Thoracic aorta (tissue), 2 donors: ENCODE measurements around the gene AK5. TPM values are rescaled to one million over a fixed set of nuclear protein-coding genes. Genes with fewer than 3 reads are reported as not detected.

Experiments
- ATAC-seq: fragments of 150-250 bp; one replicate; pipeline ENCODE4 v1.8.0; 2017; ENCODE audit warnings: low read depth; ENCODE audit not compliant: insufficient number of reproducible peaks, low FRiP score
- DNase-seq: peaks from one replicate; pipeline ENCODE4 v3.0.0-alpha.2; 2020; ENCODE audit warnings: low spot score
- H3K27ac ChIP-seq, 2 donors: fragments of 200-600 bp; sonication (generic); 1 replicate in 1 of 2; 2 replicates in 1 of 2; pipeline ENCODE4 v1.5.1; 2016; ENCODE audit warnings: mild to moderate bottlenecking in 2 of 2, moderate library complexity in 2 of 2
- H3K27me3 ChIP-seq: fragments of 200-600 bp; sonication (generic); replicated peaks from 2 replicates; pipeline ENCODE4 v1.6.0; 2016; ENCODE audit warnings: mild to moderate bottlenecking; ENCODE audit not compliant: insufficient read depth
- H3K36me3 ChIP-seq: fragments of 200-600 bp; sonication (generic); one replicate; pipeline ENCODE4 v1.5.1; 2016
- H3K4me1 ChIP-seq, 2 donors: fragments of 200-600 bp; sonication (generic); 1 replicate in 1 of 2; 2 replicates in 1 of 2; pipeline versions ENCODE4 v1.5.1 to v1.6.0; 2016; ENCODE audit warnings: low read depth in 2 of 2, mild to moderate bottlenecking in 1 of 2; ENCODE audit not compliant: control insufficient read depth in 1 of 2
- H3K4me3 ChIP-seq: fragments of 200-600 bp; sonication (generic); 2 replicates; pipeline ENCODE4 v1.5.1; 2016; ENCODE audit warnings: mild to moderate bottlenecking
- H3K9me3 ChIP-seq: fragments of 200-600 bp; sonication (generic); 2 replicates; pipeline ENCODE4 v1.5.1; 2016
- CTCF ChIP-seq: fragments of 200-600 bp; sonication (generic); IDR thresholded peaks from one replicate; pipeline ENCODE4 v1.5.1; 2019; ENCODE audit warnings: antibody characterized with exemption
- total RNA-seq, 2 donors: library from RNA; depleted of rRNA; stranded (reverse); fragments of >200 nt; gene quantifications; one replicate each; pipeline versions ENCODE4 v1.1.0 to v1.2.3, GENCODE V29; 2016

Gene AK5
- total RNA-seq, 2 donors from 2014 or later: 0.56 to 1.4 TPM

GRCh38 chr1:77239311-77239710 lies 42.5 kb upstream of the AK5 start:
- no peak for ATAC-seq
- no peak overlapping the region for H3K27ac ChIP-seq
- no peaks in the 10 kb centered on the region for H3K36me3 ChIP-seq
- H3K4me3 ChIP-seq: no peak overlapping the region
- H3K27me3 ChIP-seq: no peaks in the 10 kb centered on the region
- no peaks in the 10 kb centered on the region for H3K4me1 ChIP-seq
- DNase-seq: no peak
- TF ChIP-seq CTCF: no peak
- H3K9me3 ChIP-seq: no peaks in the 10 kb centered on the region

GRCh38 chr1:77245830-77246229 lies 36.0 kb upstream of the AK5 start:
- peaks cover 17% of the 10 kb centered on the region for H3K9me3 ChIP-seq
- H3K27ac ChIP-seq: no peak overlapping the region
- no peaks in the 10 kb centered on the region for H3K4me1 ChIP-seq
- DNase-seq: no peak
- no peaks in the 10 kb centered on the region for H3K36me3 ChIP-seq
- no peak overlapping the region for H3K4me3 ChIP-seq
- ATAC-seq: no peak
- no peak for TF ChIP-seq CTCF
- no peaks in the 10 kb centered on the region for H3K27me3 ChIP-seq

GRCh38 chr1:77250126-77250525 lies 31.7 kb upstream of the AK5 start:
- H3K4me1 ChIP-seq: no peaks in the 10 kb centered on the region
- H3K9me3 ChIP-seq: peaks cover 17% of the 10 kb centered on the region
- no peak overlapping the region for H3K27ac ChIP-seq
- ATAC-seq (no peak), DNase-seq (no peak)
- H3K36me3 ChIP-seq: no peaks in the 10 kb centered on the region
- H3K4me3 ChIP-seq: no peak overlapping the region
- no peak for TF ChIP-seq CTCF
- no peaks in the 10 kb centered on the region for H3K27me3 ChIP-seq

- H3K4me3 ChIP-seq: no peak overlapping the region
- H3K27me3 ChIP-seq: no peaks in the 10 kb centered on the region
- ATAC-seq (no peak), DNase-seq (no peak)
- peaks cover 17% of the 10 kb centered on the region for H3K9me3 ChIP-seq
- no peaks in the 10 kb centered on the region for H3K36me3 ChIP-seq
- H3K27ac ChIP-seq: no peak overlapping the region
- H3K4me1 ChIP-seq: no peaks in the 10 kb centered on the region
- TF ChIP-seq CTCF: no peak
Observed at GRCh38 chr1:77253211-77253610, 28.6 kb upstream of the AK5 start.

- no peaks in the 10 kb centered on the region for H3K9me3 ChIP-seq
- TF ChIP-seq CTCF: no peak
- H3K27ac ChIP-seq: no peak overlapping the region
- no peak for DNase-seq
- H3K4me3 ChIP-seq: no peak overlapping the region
- no peaks in the 10 kb centered on the region for H3K36me3 ChIP-seq
- H3K27me3 ChIP-seq: no peaks in the 10 kb centered on the region
- ATAC-seq: no peak
- H3K4me1 ChIP-seq: no peaks in the 10 kb centered on the region
Observed at GRCh38 chr1:77263708-77264107, 18.1 kb upstream of the AK5 start.
